ENCODE data around the gene DBF4B.

DNA sequence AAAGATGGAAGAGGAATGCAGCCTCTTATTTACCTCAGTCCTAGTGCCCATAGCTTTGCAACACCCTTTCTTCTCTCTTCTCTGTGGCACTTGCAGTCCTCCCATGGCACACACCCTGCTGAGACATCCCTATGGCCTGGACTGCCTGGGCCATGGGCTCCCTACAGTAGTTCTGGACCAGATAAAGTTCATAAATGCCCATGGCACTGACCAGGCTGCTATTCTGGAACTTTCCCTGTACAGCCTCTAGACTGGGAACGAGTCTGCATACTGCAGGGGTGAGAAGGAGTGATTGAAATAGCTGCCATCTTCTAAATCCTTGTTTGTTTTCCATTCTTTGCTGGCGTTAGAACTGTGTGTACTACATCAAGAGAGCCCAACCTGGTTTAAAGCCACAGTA, 25.8 kb downstream of the DBF4B start:
- no peak for TF ChIP-seq BHLHE40 (IDR thresholded peaks at IDR 0.05; ENCODE audit: borderline replicate concordance in 1 of 2, low read depth in 2 of 2, low read length in 1 of 2)
- TF ChIP-seq POLR2A (IDR thresholded peaks at IDR 0.05; ENCODE audit: low read depth, low read length), result no peak
- no peak for TF ChIP-seq TCF12 (IDR thresholded peaks at IDR 0.05; ENCODE audit: low read depth, low read length)
- no peak for TF ChIP-seq JUND (IDR thresholded peaks at IDR 0.05; ENCODE audit: low read depth, low read length)
- TF ChIP-seq, protein P1, sequence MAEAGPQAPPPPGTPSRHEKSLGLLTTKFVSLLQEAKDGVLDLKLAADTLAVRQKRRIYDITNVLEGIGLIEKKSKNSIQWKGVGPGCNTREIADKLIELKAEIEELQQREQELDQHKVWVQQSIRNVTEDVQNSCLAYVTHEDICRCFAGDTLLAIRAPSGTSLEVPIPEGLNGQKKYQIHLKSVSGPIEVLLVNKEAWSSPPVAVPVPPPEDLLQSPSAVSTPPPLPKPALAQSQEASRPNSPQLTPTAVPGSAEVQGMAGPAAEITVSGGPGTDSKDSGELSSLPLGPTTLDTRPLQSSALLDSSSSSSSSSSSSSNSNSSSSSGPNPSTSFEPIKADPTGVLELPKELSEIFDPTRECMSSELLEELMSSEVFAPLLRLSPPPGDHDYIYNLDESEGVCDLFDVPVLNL (IDR thresholded peaks at IDR 0.05; ENCODE audit: low read depth, low read length), result no peak
- TF ChIP-seq, protein P2, sequence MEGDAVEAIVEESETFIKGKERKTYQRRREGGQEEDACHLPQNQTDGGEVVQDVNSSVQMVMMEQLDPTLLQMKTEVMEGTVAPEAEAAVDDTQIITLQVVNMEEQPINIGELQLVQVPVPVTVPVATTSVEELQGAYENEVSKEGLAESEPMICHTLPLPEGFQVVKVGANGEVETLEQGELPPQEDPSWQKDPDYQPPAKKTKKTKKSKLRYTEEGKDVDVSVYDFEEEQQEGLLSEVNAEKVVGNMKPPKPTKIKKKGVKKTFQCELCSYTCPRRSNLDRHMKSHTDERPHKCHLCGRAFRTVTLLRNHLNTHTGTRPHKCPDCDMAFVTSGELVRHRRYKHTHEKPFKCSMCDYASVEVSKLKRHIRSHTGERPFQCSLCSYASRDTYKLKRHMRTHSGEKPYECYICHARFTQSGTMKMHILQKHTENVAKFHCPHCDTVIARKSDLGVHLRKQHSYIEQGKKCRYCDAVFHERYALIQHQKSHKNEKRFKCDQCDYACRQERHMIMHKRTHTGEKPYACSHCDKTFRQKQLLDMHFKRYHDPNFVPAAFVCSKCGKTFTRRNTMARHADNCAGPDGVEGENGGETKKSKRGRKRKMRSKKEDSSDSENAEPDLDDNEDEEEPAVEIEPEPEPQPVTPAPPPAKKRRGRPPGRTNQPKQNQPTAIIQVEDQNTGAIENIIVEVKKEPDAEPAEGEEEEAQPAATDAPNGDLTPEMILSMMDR (IDR thresholded peaks at IDR 0.05 in 2 of 3, conservative IDR thresholded peaks at IDR 0.05 in 1 of 3; ENCODE audit: control insufficient read depth in 2 of 3, extremely low read depth in 1 of 3, insufficient read depth in 1 of 3, low read depth in 3 of 3, low read length in 3 of 3), result no peak
- TF ChIP-seq, protein P3, sequence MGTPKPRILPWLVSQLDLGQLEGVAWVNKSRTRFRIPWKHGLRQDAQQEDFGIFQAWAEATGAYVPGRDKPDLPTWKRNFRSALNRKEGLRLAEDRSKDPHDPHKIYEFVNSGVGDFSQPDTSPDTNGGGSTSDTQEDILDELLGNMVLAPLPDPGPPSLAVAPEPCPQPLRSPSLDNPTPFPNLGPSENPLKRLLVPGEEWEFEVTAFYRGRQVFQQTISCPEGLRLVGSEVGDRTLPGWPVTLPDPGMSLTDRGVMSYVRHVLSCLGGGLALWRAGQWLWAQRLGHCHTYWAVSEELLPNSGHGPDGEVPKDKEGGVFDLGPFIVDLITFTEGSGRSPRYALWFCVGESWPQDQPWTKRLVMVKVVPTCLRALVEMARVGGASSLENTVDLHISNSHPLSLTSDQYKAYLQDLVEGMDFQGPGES (IDR thresholded peaks at IDR 0.05), result no peak

Data from GM12878 (cell line).